ENCODE data around the gene MDGA2. TPM values are rescaled to one million over a fixed set of nuclear protein-coding genes. Genes with fewer than 3 reads are reported as not detected.
A peak's percentile ranks its signal among the peaks of the same experiment; 100 is the strongest.
"Not testable (repeated sequence)": the region's sequence is repeated elsewhere in the genome, so short reads cannot be mapped to it uniquely, and the experiment has no call there.

The MDGA2 gene
- total RNA-seq, 6 donors from 2014 or later, result 0.61 TPM; not detected in 5

DNA sequence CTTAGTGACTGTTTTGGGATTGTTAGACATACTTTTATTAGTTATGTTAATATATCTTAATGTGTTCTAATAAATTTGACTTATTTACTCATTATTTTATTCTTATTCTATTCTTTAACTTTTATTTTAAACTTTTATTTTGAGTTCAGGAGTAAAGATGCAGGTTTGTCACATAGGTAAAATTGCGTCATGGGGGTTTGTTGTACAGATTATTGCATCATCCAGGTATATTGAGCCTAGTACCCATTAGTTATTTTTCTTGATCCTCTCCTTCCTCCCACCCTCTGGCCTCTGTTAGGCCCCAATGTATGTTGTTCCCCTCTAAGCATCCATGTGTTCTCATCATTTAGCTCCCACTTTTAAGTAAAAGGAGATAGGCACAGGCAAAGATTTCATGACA is 495.5 kb downstream of the MDGA2 start:
- Histone ChIP-seq H3K4me3 (no peak overlapping the region), H3K27me3 (no peaks in the 10 kb centered on the region), H3K27ac (no peak overlapping the region), H3K36me3 (no peaks in the 10 kb centered on the region), H3K9me3 (no peaks in the 10 kb centered on the region), H3K4me1 (no peaks in the 10 kb centered on the region)
- WGBS, 2 donors, result 94 to 96% methylated on average over 1 of the region's 1 CpG
- ATAC-seq (ENCODE audit: low FRiP score in 2 of 2) (no peak), DNase-seq (no peak)
- no peak for TF ChIP-seq EP300 (IDR thresholded peaks at IDR 0.05)
- TF ChIP-seq, protein P1, sequence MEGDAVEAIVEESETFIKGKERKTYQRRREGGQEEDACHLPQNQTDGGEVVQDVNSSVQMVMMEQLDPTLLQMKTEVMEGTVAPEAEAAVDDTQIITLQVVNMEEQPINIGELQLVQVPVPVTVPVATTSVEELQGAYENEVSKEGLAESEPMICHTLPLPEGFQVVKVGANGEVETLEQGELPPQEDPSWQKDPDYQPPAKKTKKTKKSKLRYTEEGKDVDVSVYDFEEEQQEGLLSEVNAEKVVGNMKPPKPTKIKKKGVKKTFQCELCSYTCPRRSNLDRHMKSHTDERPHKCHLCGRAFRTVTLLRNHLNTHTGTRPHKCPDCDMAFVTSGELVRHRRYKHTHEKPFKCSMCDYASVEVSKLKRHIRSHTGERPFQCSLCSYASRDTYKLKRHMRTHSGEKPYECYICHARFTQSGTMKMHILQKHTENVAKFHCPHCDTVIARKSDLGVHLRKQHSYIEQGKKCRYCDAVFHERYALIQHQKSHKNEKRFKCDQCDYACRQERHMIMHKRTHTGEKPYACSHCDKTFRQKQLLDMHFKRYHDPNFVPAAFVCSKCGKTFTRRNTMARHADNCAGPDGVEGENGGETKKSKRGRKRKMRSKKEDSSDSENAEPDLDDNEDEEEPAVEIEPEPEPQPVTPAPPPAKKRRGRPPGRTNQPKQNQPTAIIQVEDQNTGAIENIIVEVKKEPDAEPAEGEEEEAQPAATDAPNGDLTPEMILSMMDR (IDR thresholded peaks at IDR 0.05), result no peak
- no peak for TF ChIP-seq POLR2A (IDR thresholded peaks at IDR 0.05)
- no peak for TF ChIP-seq POLR2AphosphoS5 (IDR thresholded peaks at IDR 0.05)

DNA sequence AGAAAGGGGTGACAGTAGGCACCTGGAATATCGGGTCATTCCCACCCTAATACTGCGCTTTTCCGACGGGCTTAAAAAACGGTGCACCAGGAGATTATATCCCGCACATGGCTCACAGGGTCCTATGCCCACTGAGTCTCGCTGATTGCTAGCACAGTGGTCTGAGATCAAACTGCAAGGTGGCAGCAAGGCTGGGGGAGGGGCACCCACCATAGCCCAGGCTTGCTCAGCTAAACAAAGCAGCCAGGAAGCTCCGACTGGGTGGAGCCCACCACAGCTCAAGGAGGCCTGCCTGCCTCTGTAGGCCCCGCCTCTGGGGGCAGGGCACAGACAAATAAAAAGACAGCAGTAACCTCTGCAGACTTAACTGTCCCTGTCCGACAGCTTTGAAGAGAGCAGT is 503.5 kb downstream of the MDGA2 start:
- peak in 1 of 2 donors; percentile 24 for DNase-seq
- not testable (repeated sequence) for H3K36me3 ChIP-seq

DNA sequence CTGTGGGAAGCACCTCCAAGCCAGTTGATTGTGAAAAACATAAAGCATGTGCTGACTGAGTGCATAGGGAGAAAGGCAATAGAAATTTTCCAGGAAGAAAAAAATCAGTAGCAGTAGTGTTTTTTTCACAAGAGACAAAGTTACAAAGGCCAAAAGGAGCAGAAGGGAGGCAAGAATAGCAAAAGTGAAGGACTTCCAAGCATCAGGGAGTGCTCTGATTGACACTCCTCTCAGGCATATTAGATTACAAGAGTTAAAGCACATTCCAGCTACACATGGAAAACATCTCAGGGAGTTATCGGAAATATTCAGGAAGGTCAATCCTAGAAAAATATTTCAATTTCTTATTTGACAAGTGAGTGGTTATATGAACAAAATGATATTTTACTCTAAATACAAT is 508.0 kb downstream of the MDGA2 start:
- no peak overlapping the region for H3K4me3 ChIP-seq
- TF ChIP-seq, protein P1 (IDR thresholded peaks at IDR 0.05), result no peak
- TF ChIP-seq POLR2A (IDR thresholded peaks at IDR 0.05) (no peak), EP300 (IDR thresholded peaks at IDR 0.05) (no peak), POLR2AphosphoS5 (IDR thresholded peaks at IDR 0.05) (no peak)
- H3K4me1 ChIP-seq, result no peaks in the 10 kb centered on the region
- H3K27me3 ChIP-seq, result no peaks in the 10 kb centered on the region
- DNase-seq (no peak), ATAC-seq (ENCODE audit: low FRiP score in 2 of 2) (no peak)
- H3K9me3 ChIP-seq, result peaks cover 0 to 7% (median 0%) of the 10 kb centered on the region in 4 donors
- H3K36me3 ChIP-seq, result no peaks in the 10 kb centered on the region
- WGBS, 2 donors, result 88 to 90% methylated on average over 1 of the region's 1 CpG
- no peak overlapping the region for H3K27ac ChIP-seq

More for the DNA sequence above, 503.5 kb downstream of the MDGA2 start:
- H3K4me1 ChIP-seq; H3K4me3 ChIP-seq; H3K27ac ChIP-seq; ATAC-seq (ENCODE audit: low FRiP score in 2 of 2); H3K9me3 ChIP-seq; H3K27me3 ChIP-seq: not testable (repeated sequence)
- 92 to 93% methylated on average over 9 to 10 of the region's 10 CpGs for WGBS, 2 donors

DNA sequence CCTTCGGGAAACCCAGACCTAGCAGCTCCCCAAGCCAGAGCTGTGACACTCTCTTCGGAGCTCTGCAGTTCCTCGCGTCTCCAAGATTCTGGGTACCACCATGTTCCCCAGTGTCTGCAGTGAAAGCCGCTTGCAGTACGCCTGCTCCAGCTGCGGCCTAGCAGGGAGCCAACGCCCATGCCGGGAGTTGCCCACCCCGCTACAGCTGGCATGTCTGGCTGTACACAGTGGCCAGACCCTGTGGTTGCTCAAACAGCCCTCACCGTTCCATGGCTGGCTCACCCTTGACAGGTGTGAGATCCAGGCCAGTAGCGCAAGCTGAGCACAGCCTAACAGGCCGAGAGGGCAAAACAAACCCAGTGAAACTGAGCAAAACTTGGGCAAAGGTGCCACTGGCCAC is 520.0 kb downstream of the MDGA2 start:
- TF ChIP-seq POLR2AphosphoS5 (IDR thresholded peaks at IDR 0.05), result no peak
- no peak for TF ChIP-seq EP300 (IDR thresholded peaks at IDR 0.05)
- no peak for TF ChIP-seq POLR2A (IDR thresholded peaks at IDR 0.05)
- TF ChIP-seq, protein P1 (IDR thresholded peaks at IDR 0.05), result no peak
- no peak overlapping the region for H3K27ac ChIP-seq
- no peaks in the 10 kb centered on the region for H3K36me3 ChIP-seq
- WGBS, 2 donors, result 93 to 96% methylated on average over 11 to 12 of the region's 13 CpGs
- no peak overlapping the region for H3K4me3 ChIP-seq
- H3K4me1 ChIP-seq, result no peaks in the 10 kb centered on the region
- peak; percentile 44 to 55 for ATAC-seq (ENCODE audit: low FRiP score in 2 of 2)
- DNase-seq, result peak in 1 of 2 donors; percentile 50
- H3K27me3 ChIP-seq, result no peaks in the 10 kb centered on the region
- H3K9me3 ChIP-seq, result no peaks in the 10 kb centered on the region

DNA sequence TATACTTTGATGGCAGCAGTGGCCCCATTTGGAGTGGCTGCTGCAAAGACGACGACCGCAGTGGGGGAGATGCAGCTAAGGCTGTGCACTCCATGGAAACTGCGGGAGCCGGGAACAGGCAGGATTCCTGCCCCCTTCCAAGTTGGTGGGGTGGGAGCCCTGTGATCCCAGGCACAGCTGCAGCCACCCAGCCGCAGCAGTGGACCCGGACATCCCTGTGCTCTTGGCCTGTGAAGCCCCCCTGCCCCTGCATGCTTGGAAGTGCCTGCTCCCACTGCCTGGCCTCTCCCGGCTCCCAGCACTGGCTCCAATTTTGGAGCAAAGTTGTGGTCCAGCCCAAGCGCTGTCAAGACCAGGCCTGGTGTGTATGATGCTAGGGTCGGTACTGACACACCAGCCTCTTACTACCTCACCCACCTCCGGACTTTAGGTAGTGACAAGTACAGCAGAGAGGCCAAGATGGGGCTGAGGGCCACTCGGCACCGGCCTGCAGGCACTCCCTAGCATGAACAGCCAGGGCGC is 521.1 kb downstream of the MDGA2 start:
- 86 to 90% methylated on average over 7 to 14 of the region's 14 CpGs for WGBS, 2 donors
- ATAC-seq (ENCODE audit: low FRiP score in 2 of 2), result no peak
- DNase-seq, result peak in 1 of 2 donors; percentile 51
- TF ChIP-seq POLR2AphosphoS5 (IDR thresholded peaks at IDR 0.05) (no peak), POLR2A (IDR thresholded peaks at IDR 0.05) (no peak), EP300 (IDR thresholded peaks at IDR 0.05) (no peak)
- TF ChIP-seq, protein P1 (IDR thresholded peaks at IDR 0.05), result no peak
- Histone ChIP-seq H3K27ac (no peak overlapping the region), H3K27me3 (no peaks in the 10 kb centered on the region), H3K4me3 (no peak overlapping the region), H3K4me1 (no peaks in the 10 kb centered on the region), H3K36me3 (no peaks in the 10 kb centered on the region), H3K9me3 (no peaks in the 10 kb centered on the region)

All from upper lobe of left lung (tissue), 6 donors.